Activated naive CD4-positive, alpha-beta T cell treated with anti-CD3 and anti-CD28 coated beads, Interleukin-2, amount 10 ng/mL, durations not matched to agents 7 days and 5 days (primary cell): ENCODE measurements around the gene CT83.

Experiments
- CTCF ChIA-PET: fragments of 350-600 bp; sonication (Branson Sonifier 250); formaldehyde crosslinking; loops from one replicate; lab custom pipeline; 2021; ENCODE audit warnings: antibody characterized with exemption; lab: Charles Lee
- DNase-seq: peaks from one replicate; pipeline ENCODE4 v3.0.0-alpha.2; 2020
- H3K27ac Mint-ChIP-seq: one replicate; pipeline ENCODE4 v1.8.0; 2021; ENCODE audit warnings: mild to moderate bottlenecking, moderate library complexity, mixed read lengths
- H3K27me3 Mint-ChIP-seq: one replicate; pipeline ENCODE4 v1.8.0; 2021; ENCODE audit warnings: mild to moderate bottlenecking, mixed read lengths
- H3K36me3 Mint-ChIP-seq: one replicate; pipeline ENCODE4 v1.8.0; 2021; ENCODE audit warnings: mixed read lengths
- H3K4me1 Mint-ChIP-seq: one replicate; pipeline ENCODE4 v1.8.0; 2021; ENCODE audit warnings: mixed read lengths
- H3K4me3 Mint-ChIP-seq: one replicate; pipeline ENCODE4 v1.8.0; 2021; ENCODE audit warnings: mild to moderate bottlenecking, moderate library complexity, mixed read lengths
- H3K9me3 Mint-ChIP-seq: one replicate; pipeline ENCODE4 v1.8.0; 2021; ENCODE audit warnings: mixed read lengths

CT83 gene

GRCh38 chrX:116462822-116463221 lies at the start of gene CT83:
TSS of gene CT83 (minus strand) at chrX:116462976. CDS start at chrX:116462856, 120 bp downstream.
- Mint-ChIP-seq H3K4me1 (no peaks in the 10 kb centered on the region), H3K27ac (no peak within 1 kb of the TSS), H3K9me3 (peaks cover 2% of the 10 kb centered on the region), H3K4me3 (no peak within 1 kb of the TSS), H3K27me3 (no peaks in the 10 kb centered on the region), H3K36me3 (no peaks in the 10 kb centered on the region)
- CTCF ChIA-PET: no interaction called here
- no peak for DNase-seq

- Mint-ChIP-seq H3K4me3 (no peak overlapping the region), H3K36me3 (no peaks in the 10 kb centered on the region), H3K27me3 (no peaks in the 10 kb centered on the region), H3K27ac (no peak overlapping the region), H3K4me1 (no peaks in the 10 kb centered on the region), H3K9me3 (no peaks in the 10 kb centered on the region)
- CTCF ChIA-PET: no interaction called here
- DNase-seq: no peak
Observed at GRCh38 chrX:116499780-116500179, 37.0 kb upstream of the CT83 start.

GRCh38 chrX:116493271-116493670 lies 30.5 kb upstream of the CT83 start:
- Mint-ChIP-seq H3K4me3 (no peak overlapping the region), H3K4me1 (no peaks in the 10 kb centered on the region), H3K9me3 (no peaks in the 10 kb centered on the region), H3K36me3 (no peaks in the 10 kb centered on the region), H3K27me3 (no peaks in the 10 kb centered on the region), H3K27ac (no peak overlapping the region)
- DNase-seq: no peak
- CTCF ChIA-PET: no interaction called here

- Mint-ChIP-seq H3K4me3 (no peak overlapping the region), H3K9me3 (no peaks in the 10 kb centered on the region), H3K27ac (no peak overlapping the region), H3K36me3 (no peaks in the 10 kb centered on the region), H3K4me1 (no peaks in the 10 kb centered on the region), H3K27me3 (no peaks in the 10 kb centered on the region)
- DNase-seq: no peak
- CTCF ChIA-PET: no interaction called here
Observed at GRCh38 chrX:116490104-116490503, 27.3 kb upstream of the CT83 start.

- H3K27me3 Mint-ChIP-seq: no peaks in the 10 kb centered on the region
- H3K4me1 Mint-ChIP-seq: no peaks in the 10 kb centered on the region
- DNase-seq: no peak
- CTCF ChIA-PET: no interaction called here
- H3K9me3 Mint-ChIP-seq: no peaks in the 10 kb centered on the region
- no peaks in the 10 kb centered on the region for H3K36me3 Mint-ChIP-seq
- H3K27ac Mint-ChIP-seq: no peak overlapping the region
- H3K4me3 Mint-ChIP-seq: no peak overlapping the region
Observed at GRCh38 chrX:116480059-116480458, 17.3 kb upstream of the CT83 start.

GRCh38 chrX:116449156-116449555 lies 13.6 kb downstream of the CT83 start:
- Mint-ChIP-seq H3K9me3 (no peaks in the 10 kb centered on the region), H3K27me3 (no peaks in the 10 kb centered on the region), H3K4me1 (no peaks in the 10 kb centered on the region), H3K4me3 (no peak overlapping the region), H3K27ac (no peak overlapping the region), H3K36me3 (no peaks in the 10 kb centered on the region)
- CTCF ChIA-PET: no interaction called here
- DNase-seq: no peak

GRCh38 chrX:116436358-116436816 lies 26.4 kb downstream of the CT83 start, which contains the start of gene SLC6A14:
TSS of gene SLC6A14 (plus strand) at chrX:116436606. CDS start at chrX:116436710, 104 bp downstream.
- no peak for DNase-seq
- H3K4me3 Mint-ChIP-seq: no peak within 1 kb of the TSS
- no peaks in the 10 kb centered on the region for H3K36me3 Mint-ChIP-seq
- no peaks in the 10 kb centered on the region for H3K27me3 Mint-ChIP-seq
- H3K9me3 Mint-ChIP-seq: peaks cover 5% of the 10 kb centered on the region
- CTCF ChIA-PET: no interaction called here
- H3K27ac Mint-ChIP-seq: no peak within 1 kb of the TSS
- H3K4me1 Mint-ChIP-seq: no peaks in the 10 kb centered on the region

GRCh38 chrX:116435597-116435996 lies 27.2 kb downstream of the CT83 start:
- H3K27ac Mint-ChIP-seq: no peak overlapping the region
- H3K4me1 Mint-ChIP-seq: no peaks in the 10 kb centered on the region
- H3K4me3 Mint-ChIP-seq: no peak overlapping the region
- DNase-seq: no peak
- peaks cover 5% of the 10 kb centered on the region for H3K9me3 Mint-ChIP-seq
- H3K27me3 Mint-ChIP-seq: no peaks in the 10 kb centered on the region
- no peaks in the 10 kb centered on the region for H3K36me3 Mint-ChIP-seq
- CTCF ChIA-PET: no interaction called here

- CTCF ChIA-PET: no interaction called here
- no peak overlapping the region for H3K4me3 Mint-ChIP-seq
- no peaks in the 10 kb centered on the region for H3K36me3 Mint-ChIP-seq
- no peak for DNase-seq
- H3K27ac Mint-ChIP-seq: no peak overlapping the region
- no peaks in the 10 kb centered on the region for H3K27me3 Mint-ChIP-seq
- H3K9me3 Mint-ChIP-seq: no peaks in the 10 kb centered on the region
- no peaks in the 10 kb centered on the region for H3K4me1 Mint-ChIP-seq
Observed at GRCh38 chrX:116427978-116428377, 34.8 kb downstream of the CT83 start.

GRCh38 chrX:116417968-116418367 lies 44.8 kb downstream of the CT83 start:
- Mint-ChIP-seq H3K27me3 (no peaks in the 10 kb centered on the region), H3K27ac (no peak overlapping the region), H3K36me3 (no peaks in the 10 kb centered on the region), H3K4me1 (no peaks in the 10 kb centered on the region), H3K9me3 (no peaks in the 10 kb centered on the region), H3K4me3 (no peak overlapping the region)
- DNase-seq: no peak
- CTCF ChIA-PET: no interaction called here

GRCh38 chrX:116417214-116417613 lies 45.6 kb downstream of the CT83 start:
- H3K27ac Mint-ChIP-seq: no peak overlapping the region
- DNase-seq: no peak
- H3K4me1 Mint-ChIP-seq: no peaks in the 10 kb centered on the region
- no peaks in the 10 kb centered on the region for H3K36me3 Mint-ChIP-seq
- H3K27me3 Mint-ChIP-seq: no peaks in the 10 kb centered on the region
- CTCF ChIA-PET: no interaction called here
- H3K9me3 Mint-ChIP-seq: no peaks in the 10 kb centered on the region
- H3K4me3 Mint-ChIP-seq: no peak overlapping the region

- Mint-ChIP-seq H3K27me3 (no peaks in the 10 kb centered on the region), H3K4me3 (no peak overlapping the region), H3K27ac (no peak overlapping the region), H3K4me1 (no peaks in the 10 kb centered on the region), H3K9me3 (no peaks in the 10 kb centered on the region), H3K36me3 (no peaks in the 10 kb centered on the region)
- no peak for DNase-seq
- CTCF ChIA-PET: no interaction called here
Observed at GRCh38 chrX:116413273-116413672, 49.5 kb downstream of the CT83 start.
